GM18909 (cell line): ENCODE measurements around the gene SARNP.
A peak's percentile ranks its signal among the peaks of the same experiment; 100 is the strongest.

ENCODE experiments used
- ATAC-seq: cut with Tn5 transposase; IDR thresholded peaks from one replicate; pipeline ENCODE4 v1.9.1; 2021; ENCODE audit warnings: mild to moderate bottlenecking; ENCODE audit not compliant: unreplicated experiment, poor library complexity

SARNP gene

DNA sequence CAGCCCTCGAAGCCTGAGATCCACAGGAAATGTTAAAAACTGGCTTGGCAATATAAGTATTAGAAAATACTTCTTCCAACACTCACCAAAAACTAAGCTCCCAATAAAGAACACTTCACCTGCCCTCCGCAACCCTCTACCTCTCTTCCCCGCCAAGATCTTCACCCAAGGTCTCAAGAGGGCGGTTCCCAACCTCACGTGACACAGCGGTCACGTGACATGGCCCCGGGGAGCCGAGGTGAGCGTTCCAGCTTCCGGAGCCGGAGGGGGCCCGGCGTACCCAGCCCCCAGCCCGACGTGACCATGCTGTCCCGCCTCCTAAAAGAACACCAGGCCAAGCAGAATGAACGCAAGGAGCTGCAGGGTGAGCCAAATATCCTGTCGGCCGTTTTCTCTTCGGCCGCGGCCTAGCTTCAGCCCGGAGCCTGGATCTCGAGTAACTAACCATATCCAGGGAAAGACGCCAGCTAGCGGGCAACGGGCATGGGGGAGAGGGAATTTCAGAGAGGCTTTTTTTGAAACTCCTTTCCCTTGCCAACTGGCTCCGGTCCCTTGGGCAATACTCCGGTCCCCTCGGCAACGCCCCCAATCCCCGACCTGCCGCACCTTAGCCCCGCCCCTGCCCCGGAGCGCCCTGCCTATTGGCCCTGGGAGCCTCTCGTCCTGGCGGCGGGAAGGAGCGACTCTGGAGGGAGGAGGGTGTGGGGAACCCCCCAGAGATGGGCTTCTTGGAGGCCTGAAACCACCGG lies 101.5 kb downstream of the SARNP start, which contains the start of gene BLOC1S1:
Gene BLOC1S1 (plus strand): TSS at position 214 of the 749 bp plus-strand sequence. CDS start 6 bp downstream, at position 220.
- peak; percentile 92 for ATAC-seq

DNA sequence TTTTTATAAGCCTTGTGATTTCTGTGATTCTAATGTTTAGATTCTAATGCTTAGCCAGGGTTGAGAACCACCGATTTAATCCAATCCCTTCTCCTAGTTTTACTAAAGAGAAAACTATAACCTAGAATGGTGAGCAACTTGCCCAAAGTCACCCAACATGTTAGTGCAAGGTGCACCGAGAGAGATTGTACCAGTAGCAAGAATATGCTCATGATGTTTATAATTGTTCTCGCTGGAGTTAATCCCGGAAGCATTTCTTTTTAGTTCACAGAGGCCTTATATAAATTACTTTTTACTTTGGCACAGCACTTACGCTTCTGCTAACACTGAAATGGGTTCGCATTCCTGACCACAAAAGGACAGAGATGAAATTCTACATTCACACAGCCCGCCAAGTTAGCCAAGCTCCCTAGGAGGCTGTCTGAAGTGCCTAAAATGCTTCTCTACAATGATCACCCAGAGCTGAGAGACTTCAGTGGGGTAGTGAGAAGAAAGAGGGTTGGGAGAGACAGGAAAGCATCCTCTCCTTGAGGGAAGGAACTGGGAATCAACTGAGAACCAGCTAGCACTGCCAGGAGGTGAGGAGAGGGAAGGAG lies 102.3 kb downstream of the SARNP start:
- ATAC-seq: no peak

- ATAC-seq: no peak
Measured at GRCh38 chr12:55713721-55714120, 103.8 kb downstream of the SARNP start.

DNA sequence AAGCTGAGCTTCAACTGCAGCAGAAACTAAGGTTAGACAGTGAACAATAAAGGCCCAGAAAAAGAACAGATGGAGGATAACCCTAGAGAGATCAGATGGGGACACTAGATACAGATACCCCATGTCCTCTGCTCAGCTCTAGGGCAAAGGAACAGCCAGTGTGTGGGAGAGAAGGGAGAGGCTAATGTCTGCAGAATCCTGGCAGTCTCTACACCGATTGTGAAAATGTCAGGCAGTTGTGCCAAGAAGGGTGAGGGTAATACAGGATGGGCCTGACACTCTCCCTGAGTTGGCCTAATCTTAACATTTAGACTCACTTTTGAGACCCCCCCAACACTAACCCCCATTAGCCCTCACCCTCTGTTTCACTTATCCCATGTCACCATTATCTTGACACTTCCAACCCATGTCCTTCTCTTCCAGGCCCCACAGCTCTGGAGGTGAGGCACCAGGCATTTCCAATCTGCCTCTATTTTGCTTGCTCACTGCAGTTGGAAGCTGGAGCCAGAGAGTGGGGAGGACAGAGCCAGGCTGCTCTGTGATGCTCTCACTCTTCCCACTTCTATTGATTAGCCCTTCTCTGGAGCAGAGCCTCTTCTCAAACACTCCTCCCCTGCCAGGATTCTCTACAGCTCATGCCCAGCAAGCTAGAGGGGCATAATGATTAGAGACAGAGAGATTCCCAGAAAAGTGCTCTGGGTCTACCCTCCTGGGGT lies 104.7 kb downstream of the SARNP start:
- ATAC-seq: no peak

DNA sequence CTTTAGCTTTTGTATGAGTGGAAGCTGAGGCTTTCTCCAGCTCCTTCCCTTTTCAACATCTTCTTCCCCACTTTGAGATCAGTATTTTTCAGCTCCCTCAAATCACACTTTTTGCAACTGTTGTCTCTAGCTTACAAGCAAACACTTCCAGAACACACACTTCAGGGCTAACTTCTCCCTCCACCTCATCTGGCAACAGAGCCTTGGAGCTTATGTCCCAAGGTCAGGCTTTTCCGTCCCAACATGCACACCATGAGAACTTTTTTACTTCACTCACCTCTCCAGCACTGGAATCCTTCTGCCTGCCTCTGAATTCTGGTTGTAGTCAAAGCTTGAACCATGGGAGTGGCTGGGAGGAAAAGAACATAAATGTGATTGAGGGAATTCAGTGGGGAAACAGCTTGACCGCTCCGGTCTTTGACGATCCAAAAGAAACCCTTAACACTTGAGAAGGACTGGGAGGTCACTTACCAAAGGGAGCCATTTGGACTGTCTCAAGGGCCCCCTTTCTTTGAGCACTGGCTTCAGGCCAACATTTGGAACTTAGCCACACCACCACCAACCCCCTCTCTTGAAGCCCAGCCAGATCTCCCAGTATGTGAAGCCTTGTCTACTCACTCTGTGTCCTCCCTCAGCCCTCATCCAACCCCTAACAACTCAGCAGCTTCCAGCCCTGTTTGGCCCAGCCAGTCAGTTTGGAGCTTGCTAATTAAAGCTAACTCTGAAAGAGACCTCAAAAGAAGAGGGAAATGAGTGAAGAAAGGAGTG lies 105.6 kb downstream of the SARNP start:
- ATAC-seq: no peak

GRCh38 chr12:55708695-55709233 lies 108.8 kb downstream of the SARNP start:
- no peak for ATAC-seq

DNA sequence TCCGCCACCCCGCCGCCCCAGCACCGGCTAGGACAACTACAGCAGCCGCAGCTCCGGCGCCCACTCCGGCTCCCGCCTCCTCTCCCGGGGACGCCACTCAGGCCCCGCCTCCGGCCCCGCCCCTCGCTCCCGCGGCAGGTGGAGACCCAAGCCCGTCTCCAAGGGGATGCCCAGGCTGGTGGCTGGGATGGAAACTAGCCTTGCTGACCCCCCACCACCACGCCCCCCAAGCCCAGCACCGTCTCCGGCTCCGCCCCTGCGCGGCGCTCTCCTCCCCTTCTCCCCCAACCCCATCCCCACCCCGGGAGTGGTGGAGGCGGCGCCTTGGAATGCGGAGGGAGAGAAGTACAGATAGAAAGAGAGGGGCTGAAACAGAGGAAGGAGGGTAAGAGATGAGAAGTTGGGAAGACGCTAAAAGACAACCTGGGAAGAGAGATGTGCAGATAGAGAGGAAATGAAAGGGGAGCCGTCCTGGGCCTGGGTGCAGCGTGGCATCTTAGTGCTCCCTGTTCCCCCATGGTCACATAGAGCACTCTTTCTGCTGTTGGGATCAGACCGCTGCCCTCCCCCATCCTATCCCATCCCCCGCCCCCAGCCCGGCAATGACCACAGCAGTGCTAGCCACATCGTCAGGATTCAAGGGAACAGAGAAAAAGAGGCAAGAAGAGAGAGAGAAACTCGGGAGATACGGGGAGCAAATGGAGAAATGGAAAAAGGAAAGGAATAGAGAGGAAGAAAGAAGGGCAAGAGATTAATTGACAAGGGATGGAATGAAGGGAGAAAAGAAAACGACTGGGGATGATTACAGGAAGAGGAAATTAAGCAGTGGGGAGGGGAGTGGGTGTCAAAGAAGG lies 109.5 kb downstream of the SARNP start, which contains the start of gene ITGA7:
Gene ITGA7 (minus strand): TSS at position 64 of the 854 bp plus-strand sequence. CDS start 222 bp downstream, outside the sequence.
- peak; percentile 56 for ATAC-seq
